Keratinocyte (primary cell): ENCODE results near the gene PTOV1. TPM values are rescaled to one million over a fixed set of nuclear protein-coding genes. Genes with fewer than 3 reads are reported as not detected.

Experiments used
- DNase-seq: peaks from one replicate; pipeline ENCODE4 v3.0.0-alpha.2; 2011; ENCODE audit warnings: low read depth, missing footprints, low spot score
- FAIRE-seq: peaks from 2 replicates; lab custom pipeline; 2011; peaks lifted over from hg19 to GRCh38; lab: Jason Lieb, UNC
- H2AFZ ChIP-seq: 2 replicates; pipeline ENCODE4 v1.6.0; 2012; ENCODE audit warnings: low read length, control low read depth, inconsistent platforms; ENCODE audit not compliant: control insufficient read depth
- H3K27ac ChIP-seq: 2 replicates; pipeline ENCODE4 v1.5.1; 2011; ENCODE audit warnings: low read length; ENCODE audit not compliant: control insufficient read depth, insufficient read depth
- H3K27me3 ChIP-seq: 3 replicates; pipeline ENCODE4 v1.6.0; 2011; ENCODE audit warnings: low read length; ENCODE audit not compliant: control insufficient read depth, insufficient read depth; ENCODE audit errors: extremely low read depth
- H3K36me3 ChIP-seq, 2 experiments: 2 replicates in 1 of 2; 3 replicates in 1 of 2; pipeline ENCODE4 v1.5.1; 2011; ENCODE audit warnings: low read length in 2 of 2, mild to moderate bottlenecking in 1 of 2; ENCODE audit not compliant: control insufficient read depth in 2 of 2, insufficient read depth in 2 of 2; ENCODE audit errors: extremely low read depth in 1 of 2
- H3K4me1 ChIP-seq: 3 replicates; pipeline ENCODE4 v1.5.1; 2011; ENCODE audit warnings: low read length; ENCODE audit not compliant: control insufficient read depth, insufficient read depth; ENCODE audit errors: extremely low read depth
- H3K4me2 ChIP-seq: 3 replicates; pipeline ENCODE4 v1.6.0; 2011; ENCODE audit warnings: low read depth, low read length; ENCODE audit not compliant: control insufficient read depth, insufficient read depth; ENCODE audit errors: extremely low read depth
- H3K4me3 ChIP-seq, 3 experiments: fragments of 200-600 bp in 1 of 3; sonication (generic) in 1 of 3; 2 replicates in 2 of 3; 3 replicates in 1 of 3; pipeline ENCODE4 v1.5.1; 2011 to 2016; ENCODE audit warnings: low read length in 3 of 3, mild to moderate bottlenecking in 3 of 3, control low read depth in 2 of 3, inconsistent platforms in 1 of 3, low read depth in 1 of 3, mixed read lengths in 1 of 3, mixed run types in 1 of 3, moderate library complexity in 1 of 3; ENCODE audit not compliant: control insufficient read depth in 2 of 3, insufficient read depth in 2 of 3; ENCODE audit errors: extremely low read depth in 1 of 3
- H3K79me2 ChIP-seq: 2 replicates; pipeline ENCODE4 v1.6.0; 2012; ENCODE audit warnings: low read length; ENCODE audit not compliant: control insufficient read depth, insufficient read depth
- H3K9ac ChIP-seq: 3 replicates; pipeline ENCODE4 v1.6.0; 2011; ENCODE audit warnings: low read length; ENCODE audit not compliant: control insufficient read depth, insufficient read depth; ENCODE audit errors: extremely low read depth
- H3K9me1 ChIP-seq: 3 replicates; pipeline ENCODE4 v1.6.0; 2011; ENCODE audit warnings: low read length; ENCODE audit not compliant: control insufficient read depth, insufficient read depth; ENCODE audit errors: extremely low read depth
- H3K9me3 ChIP-seq: 2 replicates; pipeline ENCODE4 v1.5.1; 2012; ENCODE audit warnings: low read depth, low read length; ENCODE audit not compliant: control insufficient read depth
- H4K20me1 ChIP-seq: 3 replicates; pipeline ENCODE4 v1.6.0; 2011; ENCODE audit warnings: low read length; ENCODE audit not compliant: control insufficient read depth, insufficient read depth; ENCODE audit errors: extremely low read depth
- EZH2 ChIP-seq: IDR thresholded peaks from one replicate; pipeline ENCODE4 v1.6.1; 2012; ENCODE audit warnings: inconsistent platforms, mild to moderate bottlenecking, low read length, moderate library complexity
- dilution Hi-C: fragments of 300-500 bp; cut with MboI; formaldehyde crosslinking; loops from one replicate; pipeline ENCODE4 v1.7.0; 2020; ENCODE audit warnings: low sequenced_read_pairs; ENCODE audit not compliant: extremely low pct_ligation_motif_present
- polyA plus RNA-seq, 5 experiments: library from polyadenylated mRNA; depleted of rRNA in 3 of 5; stranded (reverse) in 3 of 5; stranded (forward) in 1 of 5; unstranded in 1 of 5; fragments of >200 nt; gene quantifications; 1 replicate in 1 of 5; 2 replicates in 3 of 5; 3 replicates in 1 of 5; pipeline versions ENCODE4 v1.2.1 to v1.2.3, GENCODE V29; 2011 to 2012; ENCODE audit warnings: missing spikeins in 2 of 5, low read depth in 1 of 5, low replicate concordance in 1 of 5
- TF ChIP-seq, protein P1 (sequence below), 3 experiments: IDR thresholded peaks in 1 of 3; conservative IDR thresholded peaks in 1 of 3; optimal IDR thresholded peaks in 1 of 3; 2 replicates in 2 of 3; 3 replicates in 1 of 3; pipeline versions ENCODE3 to v1.5.1; 2011; ENCODE audit warnings: low read length in 3 of 3, mild to moderate bottlenecking in 3 of 3, moderate library complexity in 2 of 3, control low read depth in 1 of 3, inconsistent platforms in 1 of 3; ENCODE audit not compliant: insufficient read depth in 2 of 3; ENCODE audit errors: extremely low read depth in 1 of 3

The PTOV1 gene
- polyA plus RNA-seq, 1 donor (not counting 4 experiments of a cell fraction or from before 2014, with no cell fraction given): 22.9 TPM

DNA sequence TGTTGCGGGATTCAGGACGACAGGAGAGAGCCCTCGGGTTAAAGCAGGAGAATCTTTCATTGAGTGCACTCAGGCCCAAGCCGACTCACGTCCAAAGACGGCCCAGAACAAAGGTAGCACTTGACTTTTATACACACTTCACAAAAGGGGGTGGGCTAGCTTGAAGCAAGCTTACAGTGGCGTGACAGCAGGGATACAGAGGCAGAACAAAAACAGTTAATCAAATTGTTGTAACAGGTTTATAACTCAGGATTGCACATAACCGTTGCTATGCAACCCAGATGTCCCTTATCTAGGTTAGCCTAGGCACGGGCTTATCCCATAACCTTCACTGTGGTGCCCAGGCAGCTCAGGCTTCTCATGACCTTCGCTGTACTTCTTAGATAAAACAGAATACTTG is 30.8 kb upstream of the PTOV1 start:
- peaks cover 35% of the 10 kb centered on the region for H3K79me2 ChIP-seq
- no peaks in the 10 kb centered on the region for H4K20me1 ChIP-seq
- H3K4me2 ChIP-seq: no peak overlapping the region
- H3K36me3 ChIP-seq: peaks cover 7% of the 10 kb centered on the region in 2 experiments
- no peak overlapping the region for H2AFZ ChIP-seq
- no peak overlapping the region for H3K4me3 ChIP-seq
- TF ChIP-seq, protein P1, sequence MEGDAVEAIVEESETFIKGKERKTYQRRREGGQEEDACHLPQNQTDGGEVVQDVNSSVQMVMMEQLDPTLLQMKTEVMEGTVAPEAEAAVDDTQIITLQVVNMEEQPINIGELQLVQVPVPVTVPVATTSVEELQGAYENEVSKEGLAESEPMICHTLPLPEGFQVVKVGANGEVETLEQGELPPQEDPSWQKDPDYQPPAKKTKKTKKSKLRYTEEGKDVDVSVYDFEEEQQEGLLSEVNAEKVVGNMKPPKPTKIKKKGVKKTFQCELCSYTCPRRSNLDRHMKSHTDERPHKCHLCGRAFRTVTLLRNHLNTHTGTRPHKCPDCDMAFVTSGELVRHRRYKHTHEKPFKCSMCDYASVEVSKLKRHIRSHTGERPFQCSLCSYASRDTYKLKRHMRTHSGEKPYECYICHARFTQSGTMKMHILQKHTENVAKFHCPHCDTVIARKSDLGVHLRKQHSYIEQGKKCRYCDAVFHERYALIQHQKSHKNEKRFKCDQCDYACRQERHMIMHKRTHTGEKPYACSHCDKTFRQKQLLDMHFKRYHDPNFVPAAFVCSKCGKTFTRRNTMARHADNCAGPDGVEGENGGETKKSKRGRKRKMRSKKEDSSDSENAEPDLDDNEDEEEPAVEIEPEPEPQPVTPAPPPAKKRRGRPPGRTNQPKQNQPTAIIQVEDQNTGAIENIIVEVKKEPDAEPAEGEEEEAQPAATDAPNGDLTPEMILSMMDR (optimal IDR thresholded peaks at IDR 0.05 in 1 of 3, IDR thresholded peaks at IDR 0.05 in 1 of 3, conservative IDR thresholded peaks at IDR 0.05 in 1 of 3; ENCODE audit: extremely low read depth in 1 of 3, insufficient read depth in 2 of 3, low read length in 3 of 3): no peak
- TF ChIP-seq EZH2: no peak
- DNase-seq: no peak
- H3K9me3 ChIP-seq: no peaks in the 10 kb centered on the region
- H3K27ac ChIP-seq: no peak overlapping the region
- no peaks in the 10 kb centered on the region for H3K9me1 ChIP-seq
- FAIRE-seq: no peak
- H3K27me3 ChIP-seq: no peaks in the 10 kb centered on the region
- dilution Hi-C loops: no loop called here
- H3K9ac ChIP-seq: no peak overlapping the region
- H3K4me1 ChIP-seq: peaks cover 11% of the 10 kb centered on the region

DNA sequence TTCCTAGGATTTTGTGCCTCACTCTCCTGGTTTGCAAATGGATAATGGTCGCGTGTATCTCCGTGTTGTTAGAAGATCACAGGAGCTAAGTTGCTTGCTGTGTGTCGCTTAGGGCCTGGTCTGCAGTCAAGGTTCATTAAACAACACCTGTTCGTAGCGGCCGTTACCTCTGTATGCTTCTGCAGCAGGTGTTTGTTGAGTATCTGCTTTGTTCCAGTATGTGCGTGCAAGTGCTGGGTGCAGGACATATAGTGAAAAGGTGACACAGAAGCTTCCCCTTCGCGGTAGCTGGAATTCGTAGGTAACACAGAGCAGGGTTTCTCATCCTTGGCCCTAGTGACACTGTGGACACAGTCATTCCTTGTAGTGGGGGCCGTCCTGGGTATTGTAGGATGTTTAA is 27.5 kb upstream of the PTOV1 start:
- H3K27me3 ChIP-seq: no peaks in the 10 kb centered on the region
- H3K4me1 ChIP-seq: peaks cover 7% of the 10 kb centered on the region
- no peaks in the 10 kb centered on the region for H3K9me3 ChIP-seq
- H3K27ac ChIP-seq: no peak overlapping the region
- no peak for TF ChIP-seq EZH2
- TF ChIP-seq, protein P1 (optimal IDR thresholded peaks at IDR 0.05 in 1 of 3, IDR thresholded peaks at IDR 0.05 in 1 of 3, conservative IDR thresholded peaks at IDR 0.05 in 1 of 3; ENCODE audit: extremely low read depth in 1 of 3, insufficient read depth in 2 of 3, low read length in 3 of 3): no peak
- no peaks in the 10 kb centered on the region for H3K9me1 ChIP-seq
- no peak overlapping the region for H2AFZ ChIP-seq
- H3K36me3 ChIP-seq: peaks cover 7 to 21% of the 10 kb centered on the region in 2 experiments
- no peak overlapping the region for H3K4me3 ChIP-seq
- dilution Hi-C loops: no loop called here
- H3K9ac ChIP-seq: no peak overlapping the region
- no peak for DNase-seq
- H3K79me2 ChIP-seq: peaks cover 33% of the 10 kb centered on the region
- no peak for FAIRE-seq
- H3K4me2 ChIP-seq: no peak overlapping the region
- H4K20me1 ChIP-seq: no peaks in the 10 kb centered on the region
